NCI-H146 (cell line): ENCODE results near the gene GNG10.
"Not testable (repeated sequence)": the region's sequence is repeated elsewhere in the genome, so short reads cannot be mapped to it uniquely, and the experiment has no call there.

ENCODE experiments used
- DNase-seq: peaks from one replicate; lab custom pipeline; 2025; lab: John Stamatoyannopoulos, UW

The GNG10 gene

DNA sequence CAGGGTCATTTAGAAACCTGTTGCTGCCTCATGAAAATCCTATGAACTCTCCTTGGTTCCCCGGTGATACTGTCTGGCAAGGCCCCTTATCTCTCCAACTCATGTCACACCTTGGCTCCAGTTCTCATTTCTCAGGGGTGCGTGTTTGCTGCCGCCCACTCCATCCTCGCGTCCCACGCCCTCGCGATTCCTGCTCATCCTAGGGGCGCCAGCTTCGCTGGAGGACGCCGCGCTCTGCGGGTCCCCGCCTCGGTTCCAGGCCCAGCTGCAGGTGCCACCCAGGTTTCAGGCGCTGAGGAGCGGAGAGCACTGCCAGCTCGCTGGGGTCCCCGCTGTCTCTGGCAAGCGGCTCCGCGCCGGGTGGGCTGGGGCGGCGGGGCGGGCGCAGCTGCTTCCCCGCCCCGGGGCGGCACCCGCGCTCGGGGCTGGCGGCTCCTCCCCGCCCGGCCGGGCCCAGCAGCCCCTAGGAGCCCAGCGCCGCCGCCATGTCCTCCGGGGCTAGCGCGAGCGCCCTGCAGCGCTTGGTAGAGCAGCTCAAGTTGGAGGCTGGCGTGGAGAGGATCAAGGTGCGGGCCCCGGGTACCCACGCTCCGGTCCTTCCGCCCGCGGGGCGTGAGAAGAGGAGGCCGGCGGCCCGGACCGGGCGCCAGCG lies at the start of gene GNG10:
Gene GNG10 (plus strand): TSS at position 456 of the 652 bp plus-strand sequence. CDS start 30 bp downstream, at position 486.
- DNase-seq, result peak; percentile 64

GRCh38 chr9:111613436-111614040 lies 47.9 kb upstream of the GNG10 start:
- DNase-seq, result no peak

DNA sequence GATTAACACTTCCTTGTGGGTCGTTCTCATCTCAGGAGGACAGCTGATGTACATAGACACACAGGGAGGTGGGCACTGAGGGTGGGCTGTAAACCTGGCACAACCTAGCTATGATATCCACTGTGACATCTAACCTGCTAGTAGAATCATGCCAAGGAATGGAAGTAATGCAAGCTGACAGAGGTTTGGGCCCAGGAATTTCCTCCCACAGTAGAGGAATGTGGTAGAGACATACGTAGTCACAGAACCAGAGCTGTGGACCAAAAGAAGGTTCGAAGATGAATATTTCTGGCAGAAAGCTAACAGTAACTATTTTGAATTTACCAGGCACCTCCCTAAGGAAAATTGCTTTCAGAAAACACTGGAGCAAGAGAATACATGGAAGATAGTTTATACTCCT lies 45.5 kb upstream of the GNG10 start:
- DNase-seq, result no peak

DNA sequence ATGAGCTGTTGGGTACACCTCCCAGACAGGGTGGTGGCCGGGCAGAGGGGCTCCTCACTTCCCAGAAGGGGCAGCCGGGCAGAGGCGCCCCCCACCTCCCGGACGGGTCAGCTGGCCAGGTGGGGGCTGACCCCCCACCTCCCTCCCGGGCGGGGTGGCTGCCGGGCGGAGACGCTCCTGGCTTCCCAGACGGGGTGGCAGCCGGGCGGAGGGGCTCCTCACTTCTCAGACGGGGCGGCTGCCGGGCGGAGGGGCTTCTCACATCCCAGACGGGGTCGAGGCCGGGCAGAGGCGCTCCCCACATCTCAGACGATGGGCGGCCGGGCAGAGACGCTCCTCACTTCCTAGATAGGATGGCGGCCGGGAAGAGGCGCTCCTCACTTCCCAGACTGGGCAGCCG lies 44.1 kb upstream of the GNG10 start:
- not testable (repeated sequence) for DNase-seq

DNA sequence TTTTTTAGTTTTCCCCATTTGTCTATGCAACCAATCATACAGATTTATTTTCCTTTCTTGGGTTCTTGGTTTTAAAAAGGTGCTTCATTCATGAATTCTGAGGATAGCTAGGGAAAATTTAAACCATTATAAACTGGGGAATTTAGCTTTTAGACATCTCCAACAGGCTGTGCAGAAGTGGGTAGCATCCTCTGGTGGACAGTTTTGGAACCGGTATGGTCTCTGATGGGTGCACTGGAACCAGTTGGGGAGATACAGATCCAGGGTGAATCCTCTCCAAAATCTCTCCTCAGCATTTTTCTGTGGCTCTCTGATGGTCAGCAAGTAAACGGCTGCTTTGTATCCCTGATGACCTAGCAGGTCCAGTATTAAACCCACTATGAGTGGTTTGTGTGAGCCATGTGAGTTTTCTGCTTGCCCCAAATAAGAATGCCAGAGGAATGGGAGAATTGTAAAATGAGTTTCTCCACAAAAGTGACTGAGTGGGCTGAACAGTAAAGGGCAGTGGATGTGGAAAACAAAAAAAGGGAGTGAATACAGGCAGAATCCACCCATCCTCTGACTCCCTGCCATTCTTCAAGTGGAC lies 39.4 kb upstream of the GNG10 start:
- no peak for DNase-seq

- no peak for DNase-seq
Measured at GRCh38 chr9:111622626-111623025, 38.8 kb upstream of the GNG10 start.

DNA sequence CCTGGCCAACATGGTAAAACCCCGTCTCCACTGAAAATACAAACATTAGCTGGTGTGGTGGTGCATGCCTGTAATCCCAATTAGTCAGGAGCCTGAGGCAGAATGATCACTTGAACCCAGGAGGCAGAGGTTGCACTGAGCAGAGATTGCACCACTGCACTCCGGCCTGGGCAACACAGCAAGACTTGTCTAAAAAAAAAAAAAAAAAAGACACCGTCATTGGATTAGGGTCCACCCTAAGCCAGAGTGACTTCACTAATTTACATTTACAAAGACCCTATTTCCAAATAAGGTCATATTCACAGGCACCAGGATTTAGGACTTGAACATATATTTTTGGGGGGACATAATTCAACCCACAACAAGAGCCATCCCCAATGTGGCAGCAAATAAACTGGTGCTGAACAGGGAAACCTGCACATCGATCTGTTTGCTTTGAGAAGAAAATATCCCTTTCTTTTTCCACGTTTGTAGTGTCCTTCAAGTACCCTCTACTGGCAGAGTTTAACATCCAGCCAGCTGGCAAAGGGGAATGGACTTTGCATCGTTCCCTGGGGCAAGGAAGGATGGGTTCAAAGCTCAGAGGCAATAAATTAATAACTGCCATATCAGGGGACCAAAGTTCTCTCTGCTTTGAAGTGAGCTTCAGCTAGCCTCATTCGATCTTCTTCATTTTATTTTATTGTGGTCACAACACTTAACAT lies 34.0 kb upstream of the GNG10 start:
- no peak for DNase-seq

DNA sequence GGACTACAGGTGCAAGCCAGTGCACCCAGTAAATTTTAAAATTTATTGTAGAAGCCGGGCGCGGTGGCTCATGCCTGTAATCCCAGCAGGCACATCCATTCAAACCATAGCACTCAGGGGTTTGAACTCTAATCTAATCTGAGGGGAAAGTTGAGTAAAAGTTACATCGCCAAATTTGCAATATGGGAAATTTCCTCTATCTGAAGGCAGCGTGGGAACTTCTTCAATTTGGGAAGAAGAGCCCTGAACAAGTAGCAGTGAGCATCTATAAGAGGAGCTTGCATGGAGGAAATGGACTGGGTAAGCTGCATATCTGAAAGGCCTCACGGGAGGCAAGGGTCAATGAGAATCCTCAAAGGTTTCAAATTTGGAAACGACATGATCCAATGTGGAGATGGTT lies 33.0 kb upstream of the GNG10 start:
- DNase-seq, result no peak

DNA sequence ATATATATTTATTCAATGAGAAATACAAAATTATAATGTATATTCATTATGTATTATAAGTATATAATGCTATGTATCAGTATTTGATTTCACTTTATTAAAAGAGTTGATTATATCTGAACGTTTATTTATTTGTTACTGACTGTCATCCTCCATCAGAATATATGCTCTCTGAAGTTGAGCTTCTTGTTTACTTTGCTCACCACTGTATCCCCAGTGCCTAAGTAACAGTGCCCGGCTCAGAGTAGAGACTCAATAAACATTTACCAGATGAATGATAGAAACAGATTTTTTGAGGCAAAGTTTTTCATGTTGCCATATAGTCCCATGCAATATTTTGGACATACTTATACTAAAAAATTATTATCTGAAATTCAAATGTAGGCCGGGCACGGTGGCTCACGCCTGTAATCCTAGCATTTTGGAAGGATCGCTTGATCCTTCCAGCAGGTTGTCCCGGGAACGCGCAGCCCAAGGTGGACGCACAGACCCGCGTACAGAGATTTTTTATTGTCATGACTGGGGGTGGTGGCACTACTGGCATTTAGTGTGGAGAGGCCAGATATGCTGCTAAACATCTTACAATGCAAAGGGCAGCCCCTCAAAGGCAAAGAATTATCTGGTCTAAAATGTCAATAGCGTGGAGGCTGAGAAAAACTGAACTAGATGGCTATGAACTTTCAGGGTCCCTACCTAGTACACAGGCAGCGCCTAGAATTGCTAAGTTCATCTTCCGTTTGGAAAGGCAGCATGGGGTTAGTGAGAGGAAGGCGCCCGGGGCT lies 31.0 kb upstream of the GNG10 start:
- no peak for DNase-seq

GRCh38 chr9:111630964-111631213 lies 30.5 kb upstream of the GNG10 start:
- DNase-seq, result no peak

GRCh38 chr9:111631214-111631971 lies 30.0 kb upstream of the GNG10 start, which contains the start of gene DNAJC25:
TSS of gene DNAJC25 (plus strand) at chr9:111631334. CDS start at chr9:111631408, 74 bp downstream.
- DNase-seq, result peak; percentile 96

GRCh38 chr9:111632060-111632459 lies 29.3 kb upstream of the GNG10 start:
- no peak for DNase-seq

DNA sequence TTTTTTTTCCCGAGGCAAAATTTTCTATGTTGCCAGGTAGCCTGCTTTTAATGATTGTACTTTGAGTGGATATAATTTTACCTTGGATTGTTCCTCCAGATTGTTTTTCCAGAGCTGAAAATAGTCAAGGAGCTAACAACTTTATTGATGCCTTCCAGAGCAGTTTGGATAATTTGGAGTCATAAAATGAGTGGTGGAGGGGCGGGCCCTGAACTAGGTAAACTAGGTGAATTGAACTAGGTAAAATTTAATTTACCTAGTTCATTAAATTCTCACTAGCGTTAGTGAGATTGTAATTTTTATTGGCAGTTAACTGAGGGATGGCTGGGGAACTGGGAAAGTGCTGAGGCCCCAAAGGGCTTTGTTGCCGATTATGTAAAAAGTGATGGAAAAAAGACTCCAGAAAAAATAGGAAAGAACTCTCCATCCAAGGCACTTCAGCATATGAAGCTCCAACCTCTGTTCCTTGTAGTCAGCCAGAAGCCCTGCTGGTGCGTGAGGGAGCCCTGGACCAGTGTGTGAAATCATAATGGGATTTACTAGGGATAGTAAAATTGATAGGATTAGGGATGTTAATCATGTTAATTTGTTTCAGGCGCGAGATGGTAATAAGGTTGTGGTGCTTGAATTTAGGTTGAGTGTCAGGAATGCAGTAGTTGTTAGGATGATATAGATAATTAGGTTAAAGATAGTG lies 28.6 kb upstream of the GNG10 start:
- DNase-seq, result no peak

DNA sequence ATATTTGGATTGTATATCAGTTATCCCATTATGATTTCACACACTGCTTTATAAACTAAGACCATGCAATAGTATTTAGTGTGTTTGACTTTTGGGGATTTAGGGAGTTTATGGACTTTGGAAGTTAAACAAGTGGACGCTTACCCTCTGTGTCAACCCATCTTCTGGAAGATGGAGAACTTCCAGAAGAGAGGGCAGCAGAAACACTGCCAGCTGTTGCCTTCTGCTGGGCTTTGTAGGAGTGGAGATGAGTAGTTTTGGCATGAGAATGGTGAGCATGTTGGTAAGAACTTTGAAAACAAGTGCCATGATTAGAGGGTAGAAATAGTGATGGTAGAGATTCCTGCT lies 28.0 kb upstream of the GNG10 start:
- no peak for DNase-seq

DNA sequence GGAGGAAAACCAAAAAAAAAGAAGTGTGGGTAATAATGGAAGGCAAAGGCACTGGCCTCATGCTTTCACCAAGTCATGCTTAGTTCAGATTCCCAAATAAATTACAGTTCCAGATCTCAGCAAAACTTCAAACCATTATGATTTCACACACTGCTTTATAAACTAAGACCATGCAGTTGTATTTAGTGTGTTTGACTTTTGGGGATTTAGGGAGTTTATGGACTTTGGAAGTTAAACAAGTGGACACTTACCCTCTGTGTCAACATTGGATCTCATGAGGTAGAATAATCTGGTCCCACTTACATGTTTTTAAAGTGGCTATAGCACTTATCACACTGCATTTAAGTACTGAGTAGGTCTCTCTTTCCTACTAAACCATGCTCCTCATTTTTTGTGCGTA lies 26.5 kb upstream of the GNG10 start:
- DNase-seq, result no peak

- no peak for DNase-seq
Measured at GRCh38 chr9:111637421-111637950, 23.9 kb upstream of the GNG10 start.

- no peak for DNase-seq
Measured at GRCh38 chr9:111644195-111644772, 17.1 kb upstream of the GNG10 start.

DNA sequence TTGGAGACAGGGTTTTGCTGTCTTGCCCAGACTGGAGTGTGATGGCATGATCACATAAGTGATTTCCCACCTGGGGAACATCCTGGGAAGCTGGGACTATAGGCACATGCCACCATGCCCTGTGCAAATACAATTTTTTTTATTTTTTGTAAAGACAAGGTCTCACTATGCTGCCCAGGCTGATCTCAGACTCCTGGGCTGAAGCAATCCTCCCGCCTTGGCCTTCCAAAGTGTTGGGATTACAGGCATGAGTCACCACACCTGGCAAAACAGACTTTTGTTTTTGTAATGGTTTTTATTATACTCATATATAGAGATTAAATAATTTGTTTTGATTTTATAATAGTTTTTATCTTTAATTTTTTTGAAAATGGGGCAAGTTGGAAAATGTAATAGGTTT lies 15.6 kb upstream of the GNG10 start:
- no peak for DNase-seq

DNA sequence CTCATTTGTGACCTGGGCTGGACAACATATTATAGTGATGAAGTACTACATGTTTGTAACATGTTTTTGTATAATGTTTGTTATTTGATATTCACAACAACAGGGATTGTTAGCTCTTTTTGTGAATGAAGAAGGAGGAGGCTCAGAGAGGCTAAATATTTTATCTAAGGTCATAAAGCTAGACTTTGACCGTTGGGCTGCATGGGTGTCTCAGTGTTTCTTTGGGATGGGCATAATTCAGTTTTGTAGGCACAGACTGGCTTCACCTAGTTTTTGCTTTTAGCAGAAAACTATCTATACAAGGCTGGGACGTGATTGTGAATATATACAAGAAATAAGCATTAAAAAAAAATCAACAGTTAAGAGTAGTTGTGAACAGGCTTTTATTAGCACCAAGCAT lies 15.0 kb upstream of the GNG10 start:
- no peak for DNase-seq

- no peak for DNase-seq
Measured at GRCh38 chr9:111648066-111648465, 13.3 kb upstream of the GNG10 start.

DNA sequence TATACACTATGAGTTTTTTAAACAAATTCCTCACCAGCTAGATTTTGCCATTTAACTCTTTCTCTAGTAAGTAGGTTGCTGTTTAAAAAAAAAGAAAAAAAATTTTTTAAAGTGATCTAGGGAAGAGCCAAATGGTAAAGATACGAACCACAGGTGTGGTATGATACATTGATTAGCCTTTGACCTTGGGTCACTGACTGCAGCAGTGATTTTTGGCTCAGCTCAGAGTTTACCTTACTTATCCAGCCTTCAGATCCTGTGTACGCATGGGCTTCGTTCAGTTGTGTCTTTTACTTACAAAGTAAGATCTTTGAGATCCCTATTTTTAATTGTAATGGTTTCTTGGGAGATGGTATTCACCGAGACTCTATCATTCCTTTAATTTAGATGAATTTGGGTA lies 12.4 kb upstream of the GNG10 start:
- no peak for DNase-seq
